M059J (cell line): ENCODE measurements around the gene CAPN11. TPM values are rescaled to one million over a fixed set of nuclear protein-coding genes. Genes with fewer than 3 reads are reported as not detected.
A peak's percentile ranks its signal among the peaks of the same experiment; 100 is the strongest.
"Not testable (repeated sequence)": the region's sequence is repeated elsewhere in the genome, so short reads cannot be mapped to it uniquely, and the experiment has no call there.

Experiments
- DNase-seq: peaks from one replicate; pipeline ENCODE4 v3.0.0-alpha.2; 2012; ENCODE audit warnings: low read depth
- total RNA-seq: library from RNA; depleted of rRNA; stranded (reverse); fragments of >200 nt; shearing (Covaris generic); gene quantifications from 2 replicates; pipeline ENCODE4 v1.2.3, GENCODE V29; 2014

CAPN11 gene
- total RNA-seq, 1 experiment from 2014 or later, result not detected

GRCh38 chr6:44180886-44181285 is 22.3 kb downstream of the CAPN11 start:
- peak; percentile 45 for DNase-seq

GRCh38 chr6:44181784-44182183 is 23.2 kb downstream of the CAPN11 start:
- not testable (repeated sequence) for DNase-seq

- DNase-seq, result no peak
Measured at GRCh38 chr6:44182911-44183390, 24.3 kb downstream of the CAPN11 start.

- DNase-seq, result no peak
Measured at GRCh38 chr6:44183783-44184182, 25.2 kb downstream of the CAPN11 start.

GRCh38 chr6:44185356-44185755 is 26.7 kb downstream of the CAPN11 start:
- not testable (repeated sequence) for DNase-seq

- DNase-seq, result no peak
Measured at GRCh38 chr6:44185953-44186634, 27.5 kb downstream of the CAPN11 start.

- DNase-seq, result no peak
Measured at GRCh38 chr6:44186635-44187025, 28.0 kb downstream of the CAPN11 start.

- DNase-seq, result no peak
Measured at GRCh38 chr6:44188819-44189218, 30.2 kb downstream of the CAPN11 start.

- DNase-seq, result peak; percentile 30
Measured at GRCh38 chr6:44189257-44189656, 30.6 kb downstream of the CAPN11 start.

GRCh38 chr6:44190715-44191114 is 32.1 kb downstream of the CAPN11 start:
- DNase-seq, result no peak

- DNase-seq, result no peak
Measured at GRCh38 chr6:44192428-44193041, 33.9 kb downstream of the CAPN11 start.

- no peak for DNase-seq
Measured at GRCh38 chr6:44193307-44193910, 34.8 kb downstream of the CAPN11 start.

GRCh38 chr6:44194326-44194725 is 35.7 kb downstream of the CAPN11 start:
- no peak for DNase-seq

- DNase-seq, result not testable (repeated sequence)
Measured at GRCh38 chr6:44196351-44196750, 37.7 kb downstream of the CAPN11 start.

- no peak for DNase-seq
Measured at GRCh38 chr6:44198684-44199083, 40.1 kb downstream of the CAPN11 start.

- DNase-seq, result no peak
Measured at GRCh38 chr6:44199883-44200282, 41.3 kb downstream of the CAPN11 start.

GRCh38 chr6:44201200-44201599 is 42.6 kb downstream of the CAPN11 start:
- DNase-seq, result no peak

- DNase-seq, result no peak
Measured at GRCh38 chr6:44201638-44202303, 43.2 kb downstream of the CAPN11 start.

GRCh38 chr6:44202332-44202971 is 43.8 kb downstream of the CAPN11 start:
- no peak for DNase-seq

GRCh38 chr6:44202972-44203750 is 44.5 kb downstream of the CAPN11 start:
- DNase-seq, result peak; percentile 71

GRCh38 chr6:44203955-44204354 is 45.3 kb downstream of the CAPN11 start:
- peak; percentile 69 for DNase-seq
